Activated CD8-positive, alpha-beta T cell treated with anti-CD3 and anti-CD28 coated beads for 36 hours (primary cell): ENCODE measurements around the gene TRIM38. TPM values are rescaled to one million over a fixed set of nuclear protein-coding genes. Genes with fewer than 3 reads are reported as not detected.

Source experiments
- ATAC-seq: fragments of 200-7000 bp; cut with Tn5 transposase; one replicate; pipeline ENCODE4 v1.10.0; 2021; ENCODE audit warnings: mild to moderate bottlenecking, moderate library complexity
- CTCF ChIA-PET: fragments of 350-600 bp; sonication (Branson Sonifier 250); formaldehyde crosslinking; loops from one replicate; lab custom pipeline; 2021; ENCODE audit warnings: antibody characterized with exemption; lab: Charles Lee
- POLR2A ChIA-PET: fragments of 350-600 bp; sonication (Branson Sonifier 250); formaldehyde crosslinking; loops from one replicate; lab custom pipeline; 2021; ENCODE audit warnings: antibody characterized with exemption; lab: Charles Lee
- DNase-seq: peaks from one replicate; pipeline ENCODE4 v3.0.0-alpha.2; 2020
- H3K27ac Mint-ChIP-seq: one replicate; pipeline ENCODE4 v1.8.0; 2021; ENCODE audit warnings: mild to moderate bottlenecking, mixed read lengths
- H3K27me3 Mint-ChIP-seq: one replicate; pipeline ENCODE4 v1.8.0; 2021; ENCODE audit warnings: mixed read lengths
- H3K36me3 Mint-ChIP-seq: one replicate; pipeline ENCODE4 v1.8.0; 2021; ENCODE audit warnings: low read depth, mixed read lengths
- H3K4me1 Mint-ChIP-seq: one replicate; pipeline ENCODE4 v1.8.0; 2021; ENCODE audit warnings: low read depth, mixed read lengths
- H3K4me3 Mint-ChIP-seq: one replicate; pipeline ENCODE4 v1.8.0; 2021; ENCODE audit warnings: mild to moderate bottlenecking, moderate library complexity, mixed read lengths
- H3K9me3 Mint-ChIP-seq: one replicate; pipeline ENCODE4 v1.8.0; 2021; ENCODE audit warnings: mixed read lengths
- intact Hi-C: fragments of 100-400 bp; cut with micrococcal nuclease; formaldehyde crosslinking; loops from one replicate; pipeline ENCODE4 v1.10.0; 2022
- total RNA-seq, 2 experiments: library from RNA; stranded (reverse); gene quantifications; one replicate each; pipeline ENCODE4 v1.2.3, GENCODE V29; 2021
- TF ChIP-seq, protein P1 (sequence below): fragments of 200-600 bp; IDR thresholded peaks from one replicate; pipeline ENCODE4 v1.8.0; 2022; ENCODE audit warnings: antibody characterized with exemption, mild to moderate bottlenecking

The TRIM38 gene
- total RNA-seq, 2 experiments from 2014 or later = 8.0 to 8.3 TPM

DNA sequence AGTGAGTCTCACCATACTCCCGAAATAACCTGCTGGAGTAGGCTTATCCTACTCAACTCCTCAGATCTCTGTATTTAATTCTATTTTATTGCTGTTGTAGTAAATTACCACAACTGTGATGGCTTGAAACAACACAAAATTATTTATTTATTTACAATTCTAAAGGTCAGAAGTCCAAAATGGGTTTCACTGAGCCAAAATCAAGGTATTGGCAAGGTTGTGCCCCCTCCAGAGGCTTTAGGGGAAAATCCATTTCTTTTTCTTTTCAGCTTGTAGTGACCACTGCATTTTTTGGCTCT is 31.2 kb upstream of the TRIM38 start:
- Mint-ChIP-seq H3K27me3 (peaks cover 3% of the 10 kb centered on the region), H3K4me3 (no peak overlapping the region), H3K4me1 (no peaks in the 10 kb centered on the region), H3K36me3 (no peaks in the 10 kb centered on the region), H3K27ac (no peak overlapping the region), H3K9me3 (no peaks in the 10 kb centered on the region)
- ATAC-seq = no peak
- TF ChIP-seq, protein P1, sequence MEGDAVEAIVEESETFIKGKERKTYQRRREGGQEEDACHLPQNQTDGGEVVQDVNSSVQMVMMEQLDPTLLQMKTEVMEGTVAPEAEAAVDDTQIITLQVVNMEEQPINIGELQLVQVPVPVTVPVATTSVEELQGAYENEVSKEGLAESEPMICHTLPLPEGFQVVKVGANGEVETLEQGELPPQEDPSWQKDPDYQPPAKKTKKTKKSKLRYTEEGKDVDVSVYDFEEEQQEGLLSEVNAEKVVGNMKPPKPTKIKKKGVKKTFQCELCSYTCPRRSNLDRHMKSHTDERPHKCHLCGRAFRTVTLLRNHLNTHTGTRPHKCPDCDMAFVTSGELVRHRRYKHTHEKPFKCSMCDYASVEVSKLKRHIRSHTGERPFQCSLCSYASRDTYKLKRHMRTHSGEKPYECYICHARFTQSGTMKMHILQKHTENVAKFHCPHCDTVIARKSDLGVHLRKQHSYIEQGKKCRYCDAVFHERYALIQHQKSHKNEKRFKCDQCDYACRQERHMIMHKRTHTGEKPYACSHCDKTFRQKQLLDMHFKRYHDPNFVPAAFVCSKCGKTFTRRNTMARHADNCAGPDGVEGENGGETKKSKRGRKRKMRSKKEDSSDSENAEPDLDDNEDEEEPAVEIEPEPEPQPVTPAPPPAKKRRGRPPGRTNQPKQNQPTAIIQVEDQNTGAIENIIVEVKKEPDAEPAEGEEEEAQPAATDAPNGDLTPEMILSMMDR = no peak
- DNase-seq = no peak
- ChIA-PET POLR2A (interaction anchor here (1.1 kb wide), 1 partner anchor 61 kb away, joined by 3 read pairs; no protein-coding TSS in a partner anchor), CTCF (interaction anchor here (0.8 kb wide), 1 partner anchor 61 kb away, joined by 3 read pairs; no protein-coding TSS in a partner anchor)
- intact Hi-C loops = no loop called here

GRCh38 chr6:25934156-25934555 is 28.4 kb upstream of the TRIM38 start:
- POLR2A ChIA-PET = no interaction called here
- intact Hi-C loops = no loop called here
- TF ChIP-seq, protein P1 = no peak
- no peak for ATAC-seq
- H3K36me3 Mint-ChIP-seq = no peaks in the 10 kb centered on the region
- peaks cover 7% of the 10 kb centered on the region for H3K27me3 Mint-ChIP-seq
- H3K4me3 Mint-ChIP-seq = no peak overlapping the region
- no peak overlapping the region for H3K27ac Mint-ChIP-seq
- H3K4me1 Mint-ChIP-seq = no peaks in the 10 kb centered on the region
- CTCF ChIA-PET = interaction anchor here (1.3 kb wide), 1 partner anchor 68 kb away, joined by 4 read pairs; no protein-coding TSS in a partner anchor
- no peaks in the 10 kb centered on the region for H3K9me3 Mint-ChIP-seq
- DNase-seq = no peak

GRCh38 chr6:25934735-25935313 is 27.8 kb upstream of the TRIM38 start:
- peaks cover 7% of the 10 kb centered on the region for H3K27me3 Mint-ChIP-seq
- DNase-seq (no peak), ATAC-seq (no peak)
- CTCF ChIA-PET = no interaction called here
- intact Hi-C loops = no loop called here
- no peak overlapping the region for H3K27ac Mint-ChIP-seq
- POLR2A ChIA-PET = no interaction called here
- H3K4me3 Mint-ChIP-seq = no peak overlapping the region
- no peaks in the 10 kb centered on the region for H3K9me3 Mint-ChIP-seq
- no peaks in the 10 kb centered on the region for H3K4me1 Mint-ChIP-seq
- TF ChIP-seq, protein P1 = no peak
- H3K36me3 Mint-ChIP-seq = no peaks in the 10 kb centered on the region

DNA sequence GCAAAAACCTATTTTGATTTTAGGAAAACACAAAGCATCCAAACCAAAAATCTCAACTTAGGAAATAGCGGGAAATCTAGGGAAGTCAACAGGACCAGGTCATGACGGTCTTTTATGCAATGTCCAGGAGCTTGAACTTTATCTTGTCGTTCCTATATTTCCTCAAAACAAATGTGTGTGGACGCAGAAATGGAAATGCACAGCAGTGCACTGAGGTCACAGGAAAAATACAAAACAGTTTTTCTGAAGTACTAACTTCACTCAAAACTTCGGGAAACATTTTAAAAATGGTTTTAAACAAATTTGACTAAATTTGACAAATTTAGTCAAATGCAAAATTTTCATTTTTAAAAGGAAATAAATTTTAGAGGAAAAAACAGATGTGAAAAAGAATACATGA is 26.6 kb upstream of the TRIM38 start:
- no peak for DNase-seq
- ChIA-PET CTCF (no interaction called here), POLR2A (no interaction called here)
- intact Hi-C loops = no loop called here
- no peaks in the 10 kb centered on the region for H3K9me3 Mint-ChIP-seq
- peaks cover 7% of the 10 kb centered on the region for H3K27me3 Mint-ChIP-seq
- no peak overlapping the region for H3K27ac Mint-ChIP-seq
- no peak for ATAC-seq
- H3K4me3 Mint-ChIP-seq = no peak overlapping the region
- no peaks in the 10 kb centered on the region for H3K4me1 Mint-ChIP-seq
- TF ChIP-seq, protein P1 = no peak
- no peaks in the 10 kb centered on the region for H3K36me3 Mint-ChIP-seq

GRCh38 chr6:25939593-25939992 is 23.0 kb upstream of the TRIM38 start:
- DNase-seq (no peak), ATAC-seq (no peak)
- TF ChIP-seq, protein P1 = no peak
- intact Hi-C loops = no loop called here
- CTCF ChIA-PET = interaction anchor here (0.9 to 2.0 kb wide), 4 partner anchors 11 to 151 kb away, joined by 3 to 4 read pairs (median 4); no protein-coding TSS in a partner anchor
- Mint-ChIP-seq H3K4me3 (no peak overlapping the region), H3K36me3 (no peaks in the 10 kb centered on the region), H3K9me3 (no peaks in the 10 kb centered on the region), H3K27ac (no peak overlapping the region), H3K27me3 (peaks cover 5% of the 10 kb centered on the region), H3K4me1 (peaks cover 1% of the 10 kb centered on the region)
- POLR2A ChIA-PET = no interaction called here
